Measurements from ENCODE around the gene CACYBP.

DNA sequence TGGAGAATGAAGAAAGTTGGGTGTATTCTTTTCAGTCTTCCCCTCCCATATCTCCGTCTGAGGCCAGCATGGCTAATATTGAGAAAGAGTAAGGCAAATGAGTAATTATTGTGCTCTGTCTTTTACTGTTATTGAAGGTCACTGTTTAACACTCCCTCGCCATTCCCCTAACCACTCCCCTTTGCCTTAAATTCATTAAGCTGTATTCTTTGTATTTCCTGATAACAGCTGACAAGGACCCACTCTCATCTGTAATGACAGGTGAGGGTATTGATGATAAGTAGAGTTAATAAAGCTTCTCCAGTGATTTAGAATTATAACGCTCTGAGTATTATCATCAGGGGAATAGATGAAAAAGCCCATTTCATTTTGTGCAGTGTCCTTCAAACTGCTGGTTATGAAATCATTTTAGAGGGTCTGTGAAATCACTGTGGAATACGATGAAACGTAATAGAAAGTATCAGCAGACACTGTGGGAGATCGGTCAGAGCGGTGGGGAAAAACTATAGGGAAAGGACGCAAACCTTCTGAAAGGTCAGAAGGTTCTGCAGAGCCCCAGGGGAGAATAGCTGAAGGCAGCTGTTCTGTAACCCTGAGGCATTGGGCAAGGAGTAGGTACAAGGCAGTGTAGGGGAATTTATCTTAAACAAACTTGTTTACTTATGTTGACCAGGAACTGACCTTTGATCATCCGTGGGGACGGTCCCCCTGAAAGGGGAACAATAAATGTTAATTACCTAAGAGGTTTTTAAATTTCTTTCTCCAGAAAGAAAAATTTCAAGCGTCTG is 46.3 kb upstream of the CACYBP start:
- no peak for TF ChIP-seq CTCF (IDR thresholded peaks at IDR 0.05)
- no peak for TF ChIP-seq REST (IDR thresholded peaks at IDR 0.05; ENCODE audit: insufficient read depth in 1 of 2, low read depth in 2 of 2, low read length in 1 of 2)
- TF ChIP-seq TCF7L2 (IDR thresholded peaks at IDR 0.05; ENCODE audit: low read depth, low read length) = no peak
- no peak for TF ChIP-seq POLR2AphosphoS5 (IDR thresholded peaks at IDR 0.05; ENCODE audit: low read depth, low read length)

Data from Panc1 (cell line).